ENCODE data around the gene UBAC2. TPM values are rescaled to one million over a fixed set of nuclear protein-coding genes. Genes with fewer than 3 reads are reported as not detected.
"Not testable (repeated sequence)": the region's sequence is repeated elsewhere in the genome, so short reads cannot be mapped to it uniquely, and the experiment has no call there.

UBAC2 gene
- total and polyA plus RNA-seq, 2 donors (not counting 3 experiments of a cell fraction or from before 2014, with no cell fraction given): 45.7 to 54.4 TPM

GRCh38 chr13:99228737-99229691 lies 28.4 kb downstream of the UBAC2 start:
- H3K9me1 ChIP-seq (replicated peaks; ENCODE audit: control insufficient read depth, extremely low read depth, insufficient read depth, low read length): no peaks in the 10 kb centered on the region
- H3K9me3 ChIP-seq (replicated peaks; ENCODE audit: control insufficient read depth, insufficient read depth, low read length): no peaks in the 10 kb centered on the region
- H3K79me2 ChIP-seq (ENCODE audit: control insufficient read depth, insufficient read depth, low read length): peaks cover 47% of the 10 kb centered on the region
- no peak for FAIRE-seq
- no peaks in the 10 kb centered on the region for H4K20me1 ChIP-seq (replicated peaks; ENCODE audit: control insufficient read depth, extremely low read depth, insufficient read depth, low read length)
- dilution Hi-C loops (cut with MboI; ENCODE audit: extremely low pct_ligation_motif_present, low sequenced_read_pairs): no loop called here
- no peak for TF ChIP-seq EZH2 (IDR thresholded peaks at IDR 0.05; ENCODE audit: borderline replicate concordance, low read depth, low read length, severe bottlenecking)
- TF ChIP-seq JUN (IDR thresholded peaks at IDR 0.05; ENCODE audit: borderline replicate concordance, insufficient read depth, insufficient read length, low read depth): no peak
- no peak for TF ChIP-seq CTCF (IDR thresholded peaks at IDR 0.05; ENCODE audit: extremely low read depth in 1 of 2, insufficient read depth in 1 of 2, low read depth in 1 of 2, low read length in 2 of 2)
- TF ChIP-seq POLR2AphosphoS5 (IDR thresholded peaks at IDR 0.05; ENCODE audit: insufficient read depth, low read depth, low read length): no peak
- no peak for TF ChIP-seq MAX (IDR thresholded peaks at IDR 0.05; ENCODE audit: insufficient read depth, insufficient read length)
- TF ChIP-seq GATA2 (IDR thresholded peaks at IDR 0.05; ENCODE audit: insufficient read depth, insufficient read length, low read depth, low read length): no peak
- no peak for TF ChIP-seq POLR2A (IDR thresholded peaks at IDR 0.05; ENCODE audit: low read depth, low read length)
- no peak for TF ChIP-seq FOS (IDR thresholded peaks at IDR 0.05; ENCODE audit: borderline replicate concordance, insufficient read depth, low read length)
- TF ChIP-seq MYC (IDR thresholded peaks at IDR 0.05; ENCODE audit: low read depth, low read length): no peak
- intact Hi-C loops (cut with micrococcal nuclease): no loop called here
- ChIA-PET CTCF (interaction anchor here (1.4 kb wide), 1 partner anchor 28 kb away, joined by 4 read pairs; the partner anchor contains the start of gene UBAC2), POLR2A (no interaction called here)
- H2AFZ ChIP-seq (ENCODE audit: low read depth, low read length): no peak overlapping the region
- no peaks in the 10 kb centered on the region for H3K4me1 ChIP-seq (ENCODE audit: control insufficient read depth, extremely low read depth, insufficient read depth, low read length)
- peaks cover 0 to 3% of the 10 kb centered on the region in 2 experiments for H3K36me3 ChIP-seq (ENCODE audit: control insufficient read depth in 2 of 2, extremely low read depth in 1 of 2, insufficient read depth in 2 of 2, low read length in 2 of 2)
- no peak overlapping the region for H3K4me3 ChIP-seq (replicated peaks in 1 of 3; ENCODE audit: insufficient read depth in 1 of 3, low read depth in 1 of 3, low read length in 3 of 3)
- H3K27me3 ChIP-seq (ENCODE audit: control insufficient read depth in 2 of 2, insufficient read depth in 2 of 2, low read length in 2 of 2): no peaks in the 10 kb centered on the region
- no peak overlapping the region for H3K4me2 ChIP-seq (ENCODE audit: insufficient read depth, low read length)
- no peak overlapping the region for H3K27ac ChIP-seq (ENCODE audit: insufficient read depth, low read depth, low read length)
- DNase-seq (ENCODE audit: low read depth, low spot score): no peak
- H3K9ac ChIP-seq (replicated peaks; ENCODE audit: extremely low read depth, insufficient read depth, low read length): no peak overlapping the region
- BruUV-seq (replicated peaks): no TSS peak

- H3K4me3 ChIP-seq (replicated peaks in 1 of 3; ENCODE audit: insufficient read depth in 1 of 3, low read depth in 1 of 3, low read length in 3 of 3); H3K27me3 ChIP-seq (ENCODE audit: control insufficient read depth in 2 of 2, insufficient read depth in 2 of 2, low read length in 2 of 2); intact Hi-C loops (cut with micrococcal nuclease); H3K27ac ChIP-seq (ENCODE audit: insufficient read depth, low read depth, low read length); H4K20me1 ChIP-seq (replicated peaks; ENCODE audit: control insufficient read depth, extremely low read depth, insufficient read depth, low read length); H3K9me3 ChIP-seq (replicated peaks; ENCODE audit: control insufficient read depth, insufficient read depth, low read length); DNase-seq (ENCODE audit: low read depth, low spot score); BruUV-seq (replicated peaks); POLR2A ChIA-PET; H3K36me3 ChIP-seq (ENCODE audit: control insufficient read depth in 2 of 2, extremely low read depth in 1 of 2, insufficient read depth in 2 of 2, low read length in 2 of 2); H2AFZ ChIP-seq (ENCODE audit: low read depth, low read length); H3K4me1 ChIP-seq (ENCODE audit: control insufficient read depth, extremely low read depth, insufficient read depth, low read length); H3K9ac ChIP-seq (replicated peaks; ENCODE audit: extremely low read depth, insufficient read depth, low read length); H3K4me2 ChIP-seq (ENCODE audit: insufficient read depth, low read length); H3K9me1 ChIP-seq (replicated peaks; ENCODE audit: control insufficient read depth, extremely low read depth, insufficient read depth, low read length); dilution Hi-C loops (cut with MboI; ENCODE audit: extremely low pct_ligation_motif_present, low sequenced_read_pairs); FAIRE-seq: not testable (repeated sequence)
- H3K79me2 ChIP-seq (ENCODE audit: control insufficient read depth, insufficient read depth, low read length): peaks cover 34% of the 10 kb centered on the region
- CTCF ChIA-PET: interaction anchor here (1.1 to 1.5 kb wide), 4 partner anchors 13 to 39 kb away, joined by 3 to 4 read pairs (median 4); partner anchors contain the start of gene UBAC2
These were observed 29.9 kb downstream of the UBAC2 start for GRCh38 chr13:99230588-99230987.
